ENCODE data around the gene SGK2. TPM values are rescaled to one million over a fixed set of nuclear protein-coding genes. Genes with fewer than 3 reads are reported as not detected.
"Not testable (repeated sequence)": the region's sequence is repeated elsewhere in the genome, so short reads cannot be mapped to it uniquely, and the experiment has no call there.

Gene SGK2
- total RNA-seq, 4 donors from 2014 or later = 0.33 to 1.2 (median 0.76) TPM

GRCh38 chr20:43583982-43584432, 25.2 kb downstream of the SGK2 start:
- H3K27ac ChIP-seq = no peak overlapping the region
- DNase-seq = peak; percentile 48 to 65
- no peaks in the 10 kb centered on the region for H3K27me3 ChIP-seq
- TF ChIP-seq POLR2A (IDR thresholded peaks at IDR 0.05) = no peak
- peaks cover 0 to 15% of the 10 kb centered on the region in 2 donors for H3K4me1 ChIP-seq
- H3K4me3 ChIP-seq (replicated peaks in 1 of 3) = no peak overlapping the region
- H3K9me3 ChIP-seq = no peaks in the 10 kb centered on the region
- no peaks in the 10 kb centered on the region for H3K36me3 ChIP-seq
- intact Hi-C loops (cut with DNase I) = loop anchor here (10.0 kb wide), 1 partner anchor 129 kb away; the partner anchor contains the start of gene SRSF6
- WGBS, 2 donors = 48 to 49% methylated on average over 2 of the region's 2 CpGs

- intact Hi-C loops (cut with DNase I) = loop anchor here (10.0 kb wide), 1 partner anchor 130 kb away; the partner anchor contains the start of gene SRSF6
- WGBS, 2 donors = 62 to 63% methylated on average over 7 of the region's 7 CpGs
- Histone ChIP-seq H3K4me1 (peaks cover 0 to 15% of the 10 kb centered on the region in 2 donors), H3K9me3 (no peaks in the 10 kb centered on the region), H3K4me3 (replicated peaks in 1 of 3) (no peak overlapping the region), H3K27ac (no peak overlapping the region), H3K27me3 (no peaks in the 10 kb centered on the region), H3K36me3 (no peaks in the 10 kb centered on the region)
- TF ChIP-seq CTCF (IDR thresholded peaks at IDR 0.05) = no peak
- TF ChIP-seq POLR2A (IDR thresholded peaks at IDR 0.05) = no peak
- peak in 1 of 2 donors; percentile 29 for DNase-seq
Observed at GRCh38 chr20:43584448-43585136, 25.8 kb downstream of the SGK2 start.

GRCh38 chr20:43586641-43587040, 27.8 kb downstream of the SGK2 start:
- intact Hi-C loops (cut with DNase I) = loop anchor here (10.0 kb wide), 1 partner anchor 132 kb away; the partner anchor contains the start of gene SRSF6
- no peak overlapping the region for H3K4me3 ChIP-seq (replicated peaks in 1 of 3)
- peaks cover 11 to 19% of the 10 kb centered on the region in 2 donors for H3K4me1 ChIP-seq
- no peaks in the 10 kb centered on the region for H3K36me3 ChIP-seq
- H3K27me3 ChIP-seq = no peaks in the 10 kb centered on the region
- H3K9me3 ChIP-seq = no peaks in the 10 kb centered on the region
- DNase-seq = peak; percentile 35 to 40
- WGBS, 2 donors = 65 to 66% methylated on average over 8 of the region's 8 CpGs
- no peak overlapping the region for H3K27ac ChIP-seq
- no peak for TF ChIP-seq CTCF (IDR thresholded peaks at IDR 0.05)
- no peak for TF ChIP-seq POLR2A (IDR thresholded peaks at IDR 0.05)

- H3K4me3 ChIP-seq (replicated peaks in 1 of 3); H3K27ac ChIP-seq; H3K27me3 ChIP-seq; DNase-seq; H3K36me3 ChIP-seq; H3K9me3 ChIP-seq: not testable (repeated sequence)
- WGBS, 2 donors = 95 to 98% methylated on average over 10 of the region's 10 CpGs
- peaks cover 14 to 24% of the 10 kb centered on the region in 2 donors for H3K4me1 ChIP-seq
- intact Hi-C loops (cut with DNase I) = loop anchor here (10.0 kb wide), 1 partner anchor 134 kb away; the partner anchor contains the start of gene SRSF6
Observed at GRCh38 chr20:43588526-43588925, 29.7 kb downstream of the SGK2 start.

GRCh38 chr20:43590036-43590391, 31.2 kb downstream of the SGK2 start:
- peak in 1 of 2 donors; percentile 15 for DNase-seq
- H3K36me3 ChIP-seq = peaks cover 0 to 5% of the 10 kb centered on the region in 2 donors
- H3K4me1 ChIP-seq = peaks cover 10 to 14% of the 10 kb centered on the region in 2 donors
- 24 to 26% methylated on average over 9 of the region's 9 CpGs for WGBS, 2 donors
- no peaks in the 10 kb centered on the region for H3K9me3 ChIP-seq
- intact Hi-C loops (cut with DNase I) = no loop called here
- H3K27ac ChIP-seq = peak overlapping the region; percentile 76 to 89 (median 86)
- TF ChIP-seq CTCF (IDR thresholded peaks at IDR 0.05) = no peak
- TF ChIP-seq POLR2A (IDR thresholded peaks at IDR 0.05) = no peak
- no peaks in the 10 kb centered on the region for H3K27me3 ChIP-seq
- peak overlapping the region in 2 of 3 donors; percentile 38 to 76 for H3K4me3 ChIP-seq (replicated peaks in 1 of 3)
